ENCODE results near the gene HMCES. TPM values are rescaled to one million over a fixed set of nuclear protein-coding genes. Genes with fewer than 3 reads are reported as not detected.
"Not testable (repeated sequence)": the region's sequence is repeated elsewhere in the genome, so short reads cannot be mapped to it uniquely, and the experiment has no call there.

The HMCES gene
- total RNA-seq, 1 donor from 2014 or later, result 27.9 TPM

GRCh38 chr3:129320261-129320660, 41.6 kb downstream of the HMCES start:
- no peak for DNase-seq (ENCODE audit: low read depth, low spot score)

- DNase-seq (ENCODE audit: low read depth, low spot score), result no peak
Measured at GRCh38 chr3:129320825-129321487, 42.3 kb downstream of the HMCES start.

DNA sequence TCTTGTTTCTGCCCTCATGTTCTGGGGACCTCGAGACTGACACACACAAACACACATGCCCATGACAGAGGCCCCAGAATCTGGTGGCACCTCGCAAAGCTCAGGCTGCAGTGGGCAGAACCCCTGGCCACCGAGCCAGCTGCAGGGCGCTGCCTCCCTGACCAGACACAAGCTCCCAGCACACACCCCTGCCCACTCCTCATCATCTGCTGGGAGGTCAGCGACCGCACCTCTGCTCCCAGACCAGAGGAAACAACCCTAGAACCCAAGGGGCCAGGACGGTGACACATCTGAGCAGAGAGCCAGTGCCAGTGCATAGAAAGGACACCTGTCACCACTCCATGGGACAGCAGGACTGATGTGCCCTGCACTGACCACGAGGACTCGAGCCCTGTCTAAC, 43.2 kb downstream of the HMCES start:
- no peak for DNase-seq (ENCODE audit: low read depth, low spot score)

GRCh38 chr3:129323651-129324294, 45.1 kb downstream of the HMCES start:
- DNase-seq (ENCODE audit: low read depth, low spot score), result no peak

DNA sequence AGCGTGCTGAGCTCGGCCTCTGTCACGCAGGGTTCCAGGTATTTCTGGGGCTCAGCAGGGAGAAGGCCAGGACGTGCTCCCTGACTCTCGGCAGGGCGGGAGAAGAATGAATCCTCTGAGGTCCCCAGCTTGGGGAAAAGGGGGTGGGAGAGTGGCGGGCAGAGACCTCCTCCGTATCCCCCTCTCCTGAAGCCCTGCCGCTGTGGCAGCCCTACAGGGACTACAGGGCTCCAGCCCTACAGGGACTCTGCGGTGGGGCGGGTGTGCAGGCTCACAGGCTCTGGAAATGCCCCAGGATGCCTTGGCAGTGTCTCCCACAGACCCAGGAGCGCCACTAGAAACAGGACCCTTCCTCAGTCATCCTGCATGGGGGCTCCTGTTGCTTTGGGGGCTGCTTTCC, 46.2 kb downstream of the HMCES start:
- no peak for DNase-seq (ENCODE audit: low read depth, low spot score)

GRCh38 chr3:129325383-129325782, 46.7 kb downstream of the HMCES start:
- no peak for DNase-seq (ENCODE audit: low read depth, low spot score)

DNA sequence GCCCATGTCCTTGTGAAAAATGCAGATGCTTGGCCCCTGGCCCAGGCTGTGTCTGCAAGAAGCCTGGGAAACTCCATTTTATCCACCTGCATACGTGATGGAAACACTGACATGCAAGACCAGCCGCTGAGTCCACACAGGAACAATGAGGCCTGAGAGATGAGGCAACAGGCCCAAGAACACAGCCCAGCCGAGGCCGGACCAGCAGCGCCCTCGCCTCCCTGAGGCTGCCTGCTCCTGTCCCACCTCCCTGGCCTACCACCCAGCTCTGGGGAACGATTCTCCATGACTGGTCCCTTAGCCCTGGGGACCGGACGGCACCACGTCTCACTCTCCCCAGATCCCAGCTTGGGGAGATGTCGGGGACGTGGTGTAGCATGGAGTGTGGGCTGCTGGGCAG, 47.5 kb downstream of the HMCES start:
- no peak for DNase-seq (ENCODE audit: low read depth, low spot score)

GRCh38 chr3:129326595-129326994, 47.9 kb downstream of the HMCES start:
- no peak for DNase-seq (ENCODE audit: low read depth, low spot score)

DNA sequence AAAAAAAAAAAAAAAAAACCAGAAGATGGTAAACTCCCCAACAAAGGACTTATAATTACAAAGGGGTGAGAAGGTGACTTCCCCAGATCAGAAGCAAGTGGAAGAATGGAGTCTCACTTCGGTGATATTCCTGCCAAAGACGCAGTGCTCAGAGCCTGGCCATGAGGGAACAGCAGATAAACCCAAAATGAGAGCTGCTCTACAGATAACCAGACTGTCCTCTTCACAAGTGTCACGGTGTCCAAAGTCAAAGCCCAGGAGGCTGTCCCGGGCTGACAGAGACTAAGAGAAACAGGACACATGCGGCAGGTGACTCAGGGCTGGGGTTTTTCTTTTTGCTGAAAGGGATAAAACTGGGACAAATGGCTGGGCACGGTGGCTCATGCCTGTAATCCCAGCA, 48.8 kb downstream of the HMCES start:
- DNase-seq (ENCODE audit: low read depth, low spot score), result no peak

GRCh38 chr3:129329858-129330257, 51.2 kb downstream of the HMCES start:
- no peak for DNase-seq (ENCODE audit: low read depth, low spot score)

DNA sequence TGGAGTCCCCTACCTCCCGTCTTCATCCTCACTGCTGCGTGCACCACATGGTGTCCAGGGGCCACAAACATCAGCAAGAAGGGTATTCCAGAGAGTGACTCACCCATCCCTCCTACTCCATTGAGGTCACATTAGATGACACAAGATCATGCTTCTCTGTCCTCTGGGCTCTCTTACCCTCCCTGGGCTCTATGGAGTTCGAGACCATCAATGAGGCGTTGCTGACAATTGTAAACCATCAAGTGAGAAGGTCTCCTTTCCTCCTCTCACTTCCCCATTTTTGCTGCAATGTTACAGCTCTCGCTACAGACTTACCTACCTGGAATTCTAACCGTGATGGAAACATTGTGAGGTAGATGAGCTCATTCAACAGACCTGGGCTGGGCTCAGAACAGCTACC, 51.7 kb downstream of the HMCES start:
- no peak for DNase-seq (ENCODE audit: low read depth, low spot score)

GRCh38 chr3:129333891-129334290, 55.2 kb downstream of the HMCES start:
- no peak for DNase-seq (ENCODE audit: low read depth, low spot score)

DNA sequence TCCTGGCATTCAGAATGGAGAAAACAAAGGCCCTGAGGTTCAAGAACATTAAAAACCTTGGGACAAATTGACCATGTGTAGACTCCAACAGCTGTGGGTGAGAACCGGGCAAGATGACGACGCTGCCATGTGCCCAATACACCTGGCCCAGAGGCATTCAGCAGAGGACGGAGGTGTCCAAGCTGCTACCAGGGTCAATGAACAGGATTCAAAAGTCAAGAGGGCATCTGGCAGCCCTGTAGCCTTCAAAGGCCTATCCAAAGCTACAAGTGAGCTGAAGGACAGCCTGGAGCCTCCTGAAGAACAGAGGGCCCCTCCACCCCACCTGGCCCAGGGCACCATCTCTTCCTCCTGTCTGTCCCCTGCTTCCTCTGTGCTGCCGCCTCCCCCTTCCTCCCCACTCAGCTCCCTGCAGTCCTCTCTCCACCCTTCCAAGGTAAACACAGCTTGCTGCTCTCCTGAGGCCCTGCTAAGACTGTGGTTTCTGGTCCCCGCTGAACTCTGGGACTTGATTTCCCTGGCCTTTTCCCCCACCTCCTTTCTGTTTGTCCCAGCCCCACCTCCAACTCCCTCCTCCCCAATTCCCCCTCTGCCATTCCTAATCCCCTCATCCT, 57.5 kb downstream of the HMCES start:
- no peak for DNase-seq (ENCODE audit: low read depth, low spot score)

DNA sequence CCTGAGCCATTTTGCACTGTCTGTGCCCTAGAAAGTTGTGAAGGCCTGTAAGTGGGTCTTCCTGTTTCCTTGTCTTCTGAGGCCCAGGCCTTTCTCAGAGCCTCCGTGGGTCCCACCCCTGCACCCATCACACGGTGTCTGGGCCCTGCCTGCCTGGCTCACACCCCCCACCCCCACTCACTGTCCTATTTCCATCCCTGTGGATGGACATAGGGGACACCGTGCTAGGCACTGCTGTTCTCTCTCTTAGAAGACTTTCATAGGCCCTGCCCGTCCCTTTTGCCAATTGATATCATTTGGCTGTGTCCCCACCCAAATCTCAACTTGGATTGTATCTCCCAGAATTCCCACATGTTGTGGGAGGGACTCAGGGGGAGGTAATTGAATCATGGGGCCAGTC, 59.0 kb downstream of the HMCES start:
- DNase-seq (ENCODE audit: low read depth, low spot score), result not testable (repeated sequence)

DNA sequence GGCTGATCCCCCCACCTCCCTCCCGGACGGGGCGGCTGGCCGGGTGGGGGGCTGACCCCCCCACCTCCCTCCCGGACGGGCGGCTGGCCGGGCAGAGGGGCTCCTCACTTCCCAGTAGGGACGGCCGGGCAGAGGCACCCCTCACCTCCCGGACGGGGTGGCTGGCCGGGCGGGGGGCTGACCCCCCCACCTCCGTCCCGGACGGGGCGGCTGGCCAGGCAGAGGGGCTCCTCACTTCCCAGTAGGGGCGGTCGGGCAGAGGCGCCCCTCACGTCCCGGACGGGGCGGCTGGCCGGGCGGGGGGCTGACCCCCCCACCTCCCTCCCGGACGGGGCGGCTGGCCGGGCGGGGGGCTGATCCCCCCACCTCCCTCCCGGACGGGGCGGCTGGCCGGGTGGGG, 60.5 kb downstream of the HMCES start:
- not testable (repeated sequence) for DNase-seq (ENCODE audit: low read depth, low spot score)

GRCh38 chr3:129339833-129340232, 61.2 kb downstream of the HMCES start:
- not testable (repeated sequence) for DNase-seq (ENCODE audit: low read depth, low spot score)

DNA sequence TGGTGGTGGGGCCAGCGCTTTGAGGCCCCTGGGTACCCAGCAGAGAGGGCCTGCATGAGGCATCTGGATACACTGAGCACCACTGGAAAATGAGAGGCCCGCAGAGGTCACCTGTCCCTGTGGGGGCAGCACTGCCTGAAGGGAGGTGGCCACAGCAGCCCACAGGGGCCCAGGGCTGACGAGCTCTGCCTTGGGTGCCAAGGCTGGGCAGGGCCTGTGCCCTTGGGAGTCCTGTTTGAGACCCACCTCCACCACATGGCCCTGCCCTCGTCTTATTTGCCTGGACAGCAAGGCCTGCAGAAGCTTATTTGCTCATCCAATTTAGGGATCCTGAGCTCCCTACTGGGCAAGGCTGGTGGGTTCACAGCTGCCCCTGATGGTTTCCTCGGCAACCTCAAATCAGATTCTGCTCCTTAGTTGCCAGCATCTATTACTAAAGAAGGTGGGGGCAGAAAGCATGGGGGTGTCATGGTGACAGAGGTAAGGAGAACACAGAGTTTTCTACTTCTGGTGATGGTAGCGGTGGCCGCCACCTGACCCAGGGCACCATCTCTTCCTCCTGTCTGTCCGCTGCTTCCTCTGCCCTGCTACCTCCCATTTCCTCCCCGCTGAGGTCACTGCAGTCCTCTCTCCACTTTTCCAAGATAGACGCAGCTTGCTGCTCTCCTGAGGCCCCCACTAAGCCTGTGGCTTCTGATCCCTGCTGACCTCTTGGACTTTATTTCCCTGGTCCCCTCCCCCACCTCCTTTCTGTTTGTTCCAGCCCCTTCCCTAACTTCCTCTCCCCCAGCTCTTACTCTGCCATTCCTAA, 62.9 kb downstream of the HMCES start:
- DNase-seq (ENCODE audit: low read depth, low spot score), result no peak

DNA sequence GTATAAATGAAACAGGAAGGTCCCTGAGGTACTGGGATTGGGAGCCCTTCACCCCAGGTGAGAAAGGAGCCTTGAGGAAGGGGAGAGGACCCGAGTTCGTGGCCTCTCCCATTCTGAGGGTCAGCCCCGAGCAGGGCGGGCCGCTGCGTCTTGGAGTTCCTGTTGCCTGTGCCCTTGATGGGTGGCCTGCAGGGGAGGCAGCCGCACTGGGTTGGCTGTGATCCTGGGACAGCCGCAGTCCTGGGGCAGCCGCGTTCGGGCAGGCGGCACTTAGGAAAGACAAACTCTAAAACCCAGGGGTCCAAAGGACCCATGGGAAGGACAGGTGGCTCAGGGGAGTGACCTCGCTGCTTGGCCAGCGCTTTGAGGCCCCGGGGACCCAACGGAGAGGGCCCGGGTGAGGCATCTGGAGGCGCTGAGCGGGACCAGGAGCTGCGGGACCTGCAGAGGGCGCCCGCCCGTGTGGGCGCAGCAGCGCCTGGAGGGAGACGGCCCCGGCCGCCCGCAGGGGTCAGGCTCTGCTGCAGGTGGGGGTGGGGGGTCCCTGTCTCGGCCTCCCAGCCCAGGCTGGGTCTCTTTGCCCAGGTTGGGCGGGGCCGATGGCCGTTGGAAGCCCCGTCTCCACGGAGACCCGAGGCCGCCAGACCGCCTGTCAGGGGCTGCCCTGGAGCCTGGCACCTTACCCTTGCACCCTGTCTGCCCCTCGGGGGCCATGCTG, 65.1 kb downstream of the HMCES start:
- DNase-seq (ENCODE audit: low read depth, low spot score), result no peak

DNA sequence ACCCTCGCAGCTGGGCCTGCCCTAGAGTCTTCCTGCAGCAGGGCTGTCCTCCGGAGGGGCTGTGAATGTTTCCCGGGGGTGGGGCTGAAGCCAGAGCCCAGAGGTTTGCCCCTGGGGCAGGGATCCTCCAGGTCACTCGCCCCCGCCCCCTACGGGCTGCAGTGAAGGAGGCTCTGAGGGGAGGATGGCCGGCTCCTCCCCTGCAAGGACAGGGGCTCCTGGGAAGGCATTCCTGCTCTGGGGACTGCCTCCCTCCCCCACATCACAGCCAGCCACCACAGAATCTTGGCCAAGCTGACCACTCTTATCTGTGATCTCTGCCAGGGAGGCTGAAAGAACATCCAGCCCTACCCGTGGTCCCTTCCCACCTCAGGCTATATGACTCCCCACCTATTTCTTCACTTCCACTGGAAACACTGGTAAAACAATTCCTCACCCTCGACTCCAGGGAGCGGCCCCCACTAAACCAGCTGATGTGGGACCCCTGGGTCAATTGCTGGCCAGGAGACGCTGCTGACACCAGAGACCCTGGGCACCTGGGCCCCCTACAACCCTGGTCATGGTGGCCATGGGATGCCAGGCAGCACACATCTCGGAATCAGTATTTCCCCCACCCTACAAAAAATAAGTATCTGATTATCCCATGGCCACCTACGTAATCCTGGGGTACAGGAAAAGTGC, 66.0 kb downstream of the HMCES start:
- DNase-seq (ENCODE audit: low read depth, low spot score), result no peak

- DNase-seq (ENCODE audit: low read depth, low spot score), result no peak
Measured at GRCh38 chr3:129345281-129345680, 66.6 kb downstream of the HMCES start.

DNA sequence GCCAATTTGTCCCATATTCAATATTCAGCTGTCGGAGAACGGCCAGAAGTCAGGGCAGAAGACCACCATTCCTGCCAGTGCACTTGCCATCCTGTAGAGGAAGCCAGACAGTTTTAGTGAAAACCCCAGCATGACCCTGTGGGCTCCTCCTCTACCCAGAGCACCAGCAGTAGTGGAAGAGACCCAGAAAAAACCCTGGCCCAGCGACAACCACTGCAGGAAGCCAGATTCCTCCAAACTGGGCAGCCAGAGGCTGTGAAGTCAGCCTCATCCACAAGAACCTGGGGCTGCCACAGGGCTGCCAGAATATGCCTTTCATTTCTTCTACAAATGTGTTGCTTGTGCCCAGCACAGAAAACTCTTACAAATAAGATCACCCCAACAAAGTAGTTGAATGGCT, 67.3 kb downstream of the HMCES start:
- no peak for DNase-seq (ENCODE audit: low read depth, low spot score)
